ENCODE data around the gene KNOP1. TPM values are rescaled to one million over a fixed set of nuclear protein-coding genes. Genes with fewer than 3 reads are reported as not detected.
A peak's percentile ranks its signal among the peaks of the same experiment; 100 is the strongest.

The KNOP1 gene
- total RNA-seq, 1 experiment from 2014 or later = 70.1 TPM

- in situ Hi-C loops (cut with HindIII; ENCODE audit: low pct_unique_long_range_greater_than_20kb, low sequenced_read_pairs) = no loop called here
- no peak overlapping the region for H3K27ac ChIP-seq (ENCODE audit: low read length)
These were observed 7.7 kb downstream of the KNOP1 start for GRCh38 chr16:19710191-19710908.

DNA sequence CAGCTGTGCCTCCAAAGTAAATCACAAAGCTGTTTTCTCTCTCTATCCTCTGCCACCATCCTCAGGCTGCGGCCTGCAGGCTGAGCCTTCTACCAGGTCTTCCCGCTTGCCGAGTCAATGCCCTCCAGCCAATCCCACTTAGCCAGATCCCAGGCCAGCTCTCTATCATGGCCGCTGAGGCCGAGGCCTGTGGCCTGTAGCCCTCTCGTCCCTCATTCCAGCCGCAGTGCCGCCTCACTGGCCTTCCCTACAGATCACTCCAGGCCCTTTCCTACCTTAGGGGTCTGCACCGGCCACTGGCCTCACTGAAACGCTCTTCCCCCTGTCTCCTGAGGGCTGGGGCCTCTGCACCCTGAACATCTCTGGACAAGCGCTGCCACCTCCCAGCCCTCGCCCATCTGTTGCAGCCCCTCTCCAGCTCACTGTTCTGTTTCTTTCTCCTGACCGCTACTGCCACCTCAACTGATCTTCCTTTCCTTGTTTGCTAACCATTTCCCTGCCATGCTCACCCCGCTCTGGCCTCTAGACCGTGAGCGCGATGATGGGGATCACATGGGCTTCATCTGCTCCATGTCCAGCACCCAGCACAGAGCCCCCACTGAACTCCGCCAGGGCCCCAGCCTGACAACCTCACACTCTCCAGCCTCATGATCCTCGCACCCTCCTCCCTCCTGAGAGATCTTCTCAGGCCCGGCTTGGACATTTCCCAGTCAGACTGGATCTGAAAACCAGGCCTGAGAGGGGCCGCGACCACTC is 8.5 kb downstream of the KNOP1 start:
- intact Hi-C loops (cut with micrococcal nuclease; ENCODE audit: unreplicated experiment) (loop anchor here (5.0 kb wide), 1 partner anchor 178 kb away; no protein-coding TSS in a partner anchor), in situ Hi-C loops (cut with HindIII; ENCODE audit: low pct_unique_long_range_greater_than_20kb, low sequenced_read_pairs) (no loop called here)
- ATAC-seq (no peak), DNase-seq (ENCODE audit: low read depth, low spot score) (no peak)
- H3K27ac ChIP-seq (ENCODE audit: low read length) = no peak overlapping the region
- ChIA-PET CTCF (no interaction called here), POLR2A (no interaction called here)
- TF ChIP-seq, protein P1, sequence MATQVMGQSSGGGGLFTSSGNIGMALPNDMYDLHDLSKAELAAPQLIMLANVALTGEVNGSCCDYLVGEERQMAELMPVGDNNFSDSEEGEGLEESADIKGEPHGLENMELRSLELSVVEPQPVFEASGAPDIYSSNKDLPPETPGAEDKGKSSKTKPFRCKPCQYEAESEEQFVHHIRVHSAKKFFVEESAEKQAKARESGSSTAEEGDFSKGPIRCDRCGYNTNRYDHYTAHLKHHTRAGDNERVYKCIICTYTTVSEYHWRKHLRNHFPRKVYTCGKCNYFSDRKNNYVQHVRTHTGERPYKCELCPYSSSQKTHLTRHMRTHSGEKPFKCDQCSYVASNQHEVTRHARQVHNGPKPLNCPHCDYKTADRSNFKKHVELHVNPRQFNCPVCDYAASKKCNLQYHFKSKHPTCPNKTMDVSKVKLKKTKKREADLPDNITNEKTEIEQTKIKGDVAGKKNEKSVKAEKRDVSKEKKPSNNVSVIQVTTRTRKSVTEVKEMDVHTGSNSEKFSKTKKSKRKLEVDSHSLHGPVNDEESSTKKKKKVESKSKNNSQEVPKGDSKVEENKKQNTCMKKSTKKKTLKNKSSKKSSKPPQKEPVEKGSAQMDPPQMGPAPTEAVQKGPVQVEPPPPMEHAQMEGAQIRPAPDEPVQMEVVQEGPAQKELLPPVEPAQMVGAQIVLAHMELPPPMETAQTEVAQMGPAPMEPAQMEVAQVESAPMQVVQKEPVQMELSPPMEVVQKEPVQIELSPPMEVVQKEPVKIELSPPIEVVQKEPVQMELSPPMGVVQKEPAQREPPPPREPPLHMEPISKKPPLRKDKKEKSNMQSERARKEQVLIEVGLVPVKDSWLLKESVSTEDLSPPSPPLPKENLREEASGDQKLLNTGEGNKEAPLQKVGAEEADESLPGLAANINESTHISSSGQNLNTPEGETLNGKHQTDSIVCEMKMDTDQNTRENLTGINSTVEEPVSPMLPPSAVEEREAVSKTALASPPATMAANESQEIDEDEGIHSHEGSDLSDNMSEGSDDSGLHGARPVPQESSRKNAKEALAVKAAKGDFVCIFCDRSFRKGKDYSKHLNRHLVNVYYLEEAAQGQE (IDR thresholded peaks at IDR 0.05; ENCODE audit: insufficient read depth in 1 of 2, low read depth in 2 of 2, low read length in 1 of 2) = no peak
- TF ChIP-seq POLR2AphosphoS5 (IDR thresholded peaks at IDR 0.05; ENCODE audit: low read depth, low read length) = no peak
- H3K4me3 ChIP-seq (ENCODE audit: low read depth in 2 of 2, low read length in 2 of 2) = no peak overlapping the region
- no peaks in the 10 kb centered on the region for H3K4me1 ChIP-seq (ENCODE audit: control insufficient read depth, insufficient read depth, low read length)
- peaks cover 8% of the 10 kb centered on the region; the same call in 1 of the 2 replicates for H3K36me3 ChIP-seq (ENCODE audit: control insufficient read depth, insufficient read depth, low read length)
- BruUV-seq (replicated peaks) = TSS peak; percentile 15
- no peaks in the 10 kb centered on the region for H3K9me3 ChIP-seq (ENCODE audit: control insufficient read depth, insufficient read depth, low read depth, low read length)
- no peaks in the 10 kb centered on the region for H3K27me3 ChIP-seq (ENCODE audit: control insufficient read depth, insufficient read depth, low read length)

More at GRCh38 chr16:19710191-19710908, 7.7 kb downstream of the KNOP1 start:
- BruUV-seq (replicated peaks) = no TSS peak
- DNase-seq (ENCODE audit: low read depth, low spot score) (no peak), ATAC-seq (no peak)
- no peaks in the 10 kb centered on the region for H3K27me3 ChIP-seq (ENCODE audit: control insufficient read depth, insufficient read depth, low read length)
- H3K4me3 ChIP-seq (ENCODE audit: low read depth in 2 of 2, low read length in 2 of 2) = no peak overlapping the region
- intact Hi-C loops (cut with micrococcal nuclease; ENCODE audit: unreplicated experiment) = no loop called here
- TF ChIP-seq SIN3A (IDR thresholded peaks at IDR 0.05; ENCODE audit: borderline replicate concordance, insufficient read depth, low read depth, low read length) = no peak
- TF ChIP-seq POLR2AphosphoS5 (IDR thresholded peaks at IDR 0.05; ENCODE audit: low read depth, low read length) = no peak
- no peak for TF ChIP-seq CTCF (IDR thresholded peaks at IDR 0.05)
- TF ChIP-seq TCF7L2 (IDR thresholded peaks at IDR 0.05; ENCODE audit: low read depth, low read length) = no peak
- TF ChIP-seq, protein P1 (IDR thresholded peaks at IDR 0.05; ENCODE audit: insufficient read depth in 1 of 2, low read depth in 2 of 2, low read length in 1 of 2) = no peak
- H3K4me1 ChIP-seq (ENCODE audit: control insufficient read depth, insufficient read depth, low read length) = no peaks in the 10 kb centered on the region
- no peaks in the 10 kb centered on the region for H3K9me3 ChIP-seq (ENCODE audit: control insufficient read depth, insufficient read depth, low read depth, low read length)
- ChIA-PET CTCF (interaction anchor here (0.7 kb wide), 1 partner anchor 627 kb away, joined by 6 read pairs; no protein-coding TSS in a partner anchor), POLR2A (interaction anchor here (0.5 kb wide), 1 partner anchor 9 kb away, joined by 5 read pairs; no protein-coding TSS in a partner anchor)
- H3K36me3 ChIP-seq (ENCODE audit: control insufficient read depth, insufficient read depth, low read length) = peaks cover 8% of the 10 kb centered on the region; the same call in 1 of the 2 replicates
